Testis (tissue), 3 donors: ENCODE data around the gene ASPHD1. TPM values are rescaled to one million over a fixed set of nuclear protein-coding genes. Genes with fewer than 3 reads are reported as not detected.
"Not testable (repeated sequence)": the region's sequence is repeated elsewhere in the genome, so short reads cannot be mapped to it uniquely, and the experiment has no call there.

Experiments used
- DNase-seq: peaks from one replicate; pipeline ENCODE4 v3.0.0-alpha.2; 2019
- H3K27ac ChIP-seq, 2 donors: fragments of 200-600 bp; sonication (generic); one replicate each; pipeline ENCODE4 v1.5.1; 2019
- H3K27me3 ChIP-seq: fragments of 200-600 bp; sonication (generic); one replicate; pipeline ENCODE4 v1.5.1; 2019
- H3K36me3 ChIP-seq: fragments of 200-600 bp; sonication (generic); one replicate; pipeline ENCODE4 v1.5.1; 2017; ENCODE audit warnings: low read depth; ENCODE audit errors: missing control alignments
- H3K4me1 ChIP-seq: fragments of 200-600 bp; sonication (generic); one replicate; pipeline ENCODE4 v1.5.1; 2019
- H3K4me3 ChIP-seq, 2 donors: fragments of 200-600 bp; sonication (generic); one replicate each; pipeline ENCODE4 v1.5.1; 2017 to 2019
- H3K9me3 ChIP-seq: fragments of 200-600 bp; sonication (generic); one replicate; pipeline ENCODE4 v1.5.1; 2017
- POLR2A ChIP-seq: fragments of 450-650 bp; IDR thresholded peaks from one replicate; pipeline ENCODE4 v1.6.1; 2017; ENCODE audit warnings: antibody characterized with exemption, mild to moderate bottlenecking, moderate library complexity
- whole genome bisulfite sequencing, 2 donors: methylation state at CpG; one replicate each; pipeline ENCODE4 v1.1.5; 2018; 5-methylcytosine and 5-hydroxymethylcytosine counted together
- intact Hi-C: fragments of 100-400 bp; cut with DNase I; formaldehyde crosslinking; loops from one replicate; pipeline ENCODE4 v1.15.1; 2023; ENCODE audit warnings: low total_unique reads
- polyA plus RNA-seq: library from polyadenylated mRNA; stranded (reverse); fragments of 350-450 nt; fragmentation: Illumina TruSeq; extraction: RNeasy Lipid Tissue Mini Kit (QIAGEN cat#74804); gene quantifications from one replicate; pipeline ENCODE4 v1.2.3, GENCODE V29; 2014; ENCODE audit warnings: low read depth, low replicate concordance; ENCODE audit not compliant: insufficient read depth
- total RNA-seq, 2 donors: library from RNA; depleted of rRNA; stranded (reverse); fragments of >200 nt; gene quantifications; one replicate each; pipeline ENCODE4 v1.2.3, GENCODE V29; 2016
- TF ChIP-seq, protein P1 (sequence below), 3 experiments: fragments of 450-650 bp in 2 of 3; fragments of 200-600 bp in 1 of 3; sonication (generic) in 1 of 3; IDR thresholded peaks; one replicate each; pipeline ENCODE4 v1.5.1; 2016 to 2019; ENCODE audit warnings: antibody characterized with exemption in 3 of 3, mild to moderate bottlenecking in 2 of 3, moderate library complexity in 1 of 3

ASPHD1 gene
- total and polyA plus RNA-seq, 3 donors from 2014 or later: 6.2 to 13.7 (median 11.1) TPM

DNA sequence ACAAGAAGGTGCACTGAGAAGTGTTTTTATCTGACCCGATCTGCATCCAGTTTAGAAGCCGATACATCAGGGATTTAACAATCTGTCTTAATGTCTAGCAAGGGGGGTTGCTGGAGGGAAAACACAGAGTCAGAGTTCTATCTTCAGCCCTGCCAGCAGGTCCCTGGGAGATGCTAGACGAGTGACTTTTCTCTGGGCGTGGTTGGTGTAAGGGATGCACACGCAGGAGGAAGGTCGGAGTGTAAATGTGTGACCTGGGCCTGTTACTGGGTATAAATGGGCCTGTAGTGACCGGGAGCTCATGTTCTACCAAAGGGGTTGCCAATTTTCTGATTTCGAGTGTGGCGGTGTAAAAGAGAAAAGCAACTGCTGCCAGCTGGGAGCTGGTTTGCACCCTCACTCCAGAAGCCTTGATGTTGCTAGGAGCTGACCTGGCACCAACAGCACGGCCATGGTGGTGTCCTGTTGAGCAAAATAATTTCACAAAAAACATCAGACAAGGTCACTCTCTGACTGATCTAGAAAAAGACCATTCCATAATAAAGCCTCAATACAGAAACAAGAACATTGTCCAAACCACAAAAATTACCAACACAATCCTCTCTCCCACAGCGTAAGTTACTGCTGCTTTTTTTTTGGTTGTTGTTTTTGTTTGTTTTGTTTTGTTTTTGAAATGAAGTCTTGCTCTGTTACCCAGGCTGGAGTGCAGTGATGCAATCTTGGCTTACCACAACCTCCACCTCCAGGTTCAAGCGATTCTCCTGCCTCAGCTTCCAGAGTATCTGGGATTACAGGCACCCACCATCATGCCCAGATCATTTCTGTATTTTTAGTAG, 27.0 kb downstream of the ASPHD1 start:
- Histone ChIP-seq H3K9me3 (no peaks in the 10 kb centered on the region), H3K27me3 (no peaks in the 10 kb centered on the region), H3K4me3 (peak overlapping the region in 1 of 2 donors; percentile 82), H3K27ac (peak overlapping the region in 1 of 2 donors; percentile 91), H3K36me3 (no peaks in the 10 kb centered on the region), H3K4me1 (peaks cover 16% of the 10 kb centered on the region)
- no peak for TF ChIP-seq POLR2A
- TF ChIP-seq, protein P1, sequence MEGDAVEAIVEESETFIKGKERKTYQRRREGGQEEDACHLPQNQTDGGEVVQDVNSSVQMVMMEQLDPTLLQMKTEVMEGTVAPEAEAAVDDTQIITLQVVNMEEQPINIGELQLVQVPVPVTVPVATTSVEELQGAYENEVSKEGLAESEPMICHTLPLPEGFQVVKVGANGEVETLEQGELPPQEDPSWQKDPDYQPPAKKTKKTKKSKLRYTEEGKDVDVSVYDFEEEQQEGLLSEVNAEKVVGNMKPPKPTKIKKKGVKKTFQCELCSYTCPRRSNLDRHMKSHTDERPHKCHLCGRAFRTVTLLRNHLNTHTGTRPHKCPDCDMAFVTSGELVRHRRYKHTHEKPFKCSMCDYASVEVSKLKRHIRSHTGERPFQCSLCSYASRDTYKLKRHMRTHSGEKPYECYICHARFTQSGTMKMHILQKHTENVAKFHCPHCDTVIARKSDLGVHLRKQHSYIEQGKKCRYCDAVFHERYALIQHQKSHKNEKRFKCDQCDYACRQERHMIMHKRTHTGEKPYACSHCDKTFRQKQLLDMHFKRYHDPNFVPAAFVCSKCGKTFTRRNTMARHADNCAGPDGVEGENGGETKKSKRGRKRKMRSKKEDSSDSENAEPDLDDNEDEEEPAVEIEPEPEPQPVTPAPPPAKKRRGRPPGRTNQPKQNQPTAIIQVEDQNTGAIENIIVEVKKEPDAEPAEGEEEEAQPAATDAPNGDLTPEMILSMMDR (IDR thresholded peaks at IDR 0.05): no peak
- no peak for DNase-seq
- intact Hi-C loops: no loop called here
- WGBS, 2 donors: 45 to 58% methylated on average over 8 to 12 of the region's 12 CpGs

DNA sequence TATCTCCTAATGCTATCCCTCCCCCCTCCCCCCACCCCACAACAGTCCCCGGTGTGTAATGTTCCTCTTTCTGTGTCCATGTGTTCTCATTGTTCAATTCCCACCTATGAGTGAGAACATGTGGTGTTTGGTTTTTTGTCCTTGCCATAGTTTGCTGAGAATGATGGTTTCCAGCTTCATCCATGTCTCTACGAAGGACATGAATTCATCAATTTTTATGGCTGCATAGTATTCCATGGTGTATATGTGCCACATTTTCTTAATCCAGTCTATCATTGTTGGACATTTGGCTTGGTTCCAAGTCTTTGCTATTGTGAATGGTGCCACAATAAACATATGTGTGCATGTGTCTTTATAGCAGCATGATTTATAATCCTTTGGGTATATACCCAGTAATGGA, 31.5 kb downstream of the ASPHD1 start:
- WGBS, 2 donors: 90 to 95% methylated on average over 2 of the region's 2 CpGs
- H3K9me3 ChIP-seq, H3K27ac ChIP-seq, H3K4me1 ChIP-seq, H3K27me3 ChIP-seq, H3K36me3 ChIP-seq, H3K4me3 ChIP-seq, DNase-seq, intact Hi-C loops: not testable (repeated sequence)

DNA sequence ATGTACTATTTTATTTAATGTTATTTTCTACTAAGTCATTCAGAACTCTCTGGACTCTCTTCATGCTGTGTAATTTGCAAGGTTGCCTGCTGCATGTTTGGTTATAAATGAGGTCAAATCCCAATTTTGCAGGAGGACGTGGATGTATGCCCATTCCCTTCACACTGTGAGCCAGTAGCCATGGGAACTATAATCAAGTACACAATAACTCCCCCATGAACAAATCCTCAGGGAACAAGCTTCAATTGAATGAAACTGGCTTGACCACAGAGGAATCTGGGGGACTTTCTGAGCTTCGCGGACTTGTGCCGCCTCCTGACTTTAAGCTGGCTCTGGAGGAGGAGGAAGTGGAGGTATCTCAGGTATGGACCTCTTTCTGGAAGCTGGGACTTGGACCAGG, 40.4 kb downstream of the ASPHD1 start:
- H3K27me3 ChIP-seq: no peaks in the 10 kb centered on the region
- peaks cover 19% of the 10 kb centered on the region for H3K4me1 ChIP-seq
- no peak for DNase-seq
- intact Hi-C loops: no loop called here
- no peak overlapping the region for H3K4me3 ChIP-seq
- peak overlapping the region; percentile 44 to 54 for H3K27ac ChIP-seq
- TF ChIP-seq, protein P1 (IDR thresholded peaks at IDR 0.05): no peak
- TF ChIP-seq POLR2A: no peak
- H3K9me3 ChIP-seq: no peaks in the 10 kb centered on the region
- no peaks in the 10 kb centered on the region for H3K36me3 ChIP-seq
- 14 to 38% methylated on average over 4 of the region's 4 CpGs for WGBS, 2 donors

DNA sequence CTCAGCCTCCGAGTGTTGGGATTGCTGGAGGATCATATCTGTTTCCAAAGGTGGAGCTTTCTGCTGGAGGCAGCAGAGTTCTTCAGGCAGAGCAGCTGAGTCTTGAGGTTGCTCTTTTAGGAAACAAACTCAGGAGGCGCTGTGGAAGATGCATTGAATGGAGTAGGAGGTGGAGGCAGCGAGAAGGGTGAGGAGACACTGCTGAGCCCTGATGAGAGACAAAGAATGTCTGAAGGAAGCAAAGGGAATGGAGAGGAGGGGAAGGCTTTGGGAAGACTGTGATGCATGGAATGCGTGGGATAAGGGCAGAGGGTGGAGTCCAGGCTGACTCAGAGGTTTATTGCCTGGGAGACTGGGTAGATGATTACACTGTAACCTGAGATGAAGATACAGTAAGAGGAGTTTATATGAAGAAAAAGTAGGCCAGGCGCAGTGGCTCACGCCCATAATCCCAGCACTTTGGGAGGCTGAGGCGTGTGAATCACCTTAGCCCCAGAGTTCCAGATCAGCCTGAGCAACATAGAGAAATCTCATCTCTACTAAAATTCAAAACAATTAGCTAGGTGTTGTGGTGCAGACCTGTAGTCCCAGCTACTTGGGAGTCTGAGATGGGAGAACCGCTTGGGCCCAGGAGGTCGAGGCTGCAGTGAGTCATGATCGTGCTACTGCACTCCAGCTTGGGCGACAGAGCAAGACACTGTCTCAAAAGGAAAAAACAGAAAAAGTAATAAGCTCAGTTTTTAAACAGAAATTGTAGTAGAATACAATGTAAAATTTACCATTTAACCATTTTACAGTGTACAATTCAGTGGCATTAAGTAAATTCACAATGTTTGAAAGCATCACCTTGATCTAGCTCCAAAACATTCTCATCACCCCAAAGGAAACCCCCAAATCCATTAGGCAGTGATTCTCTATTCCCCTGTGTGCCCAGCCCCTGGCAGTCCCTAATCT, 43.8 kb downstream of the ASPHD1 start:
- TF ChIP-seq, protein P1 (IDR thresholded peaks at IDR 0.05): no peak
- TF ChIP-seq POLR2A: no peak
- H3K4me1 ChIP-seq: peaks cover 19% of the 10 kb centered on the region
- H3K9me3 ChIP-seq: no peaks in the 10 kb centered on the region
- no peak overlapping the region for H3K4me3 ChIP-seq
- no peaks in the 10 kb centered on the region for H3K27me3 ChIP-seq
- H3K27ac ChIP-seq: peak overlapping the region; percentile 36 to 39
- DNase-seq: peak; percentile 52
- no peaks in the 10 kb centered on the region for H3K36me3 ChIP-seq
- WGBS, 2 donors: 50 to 68% methylated on average over 11 of the region's 11 CpGs
- intact Hi-C loops: no loop called here

DNA sequence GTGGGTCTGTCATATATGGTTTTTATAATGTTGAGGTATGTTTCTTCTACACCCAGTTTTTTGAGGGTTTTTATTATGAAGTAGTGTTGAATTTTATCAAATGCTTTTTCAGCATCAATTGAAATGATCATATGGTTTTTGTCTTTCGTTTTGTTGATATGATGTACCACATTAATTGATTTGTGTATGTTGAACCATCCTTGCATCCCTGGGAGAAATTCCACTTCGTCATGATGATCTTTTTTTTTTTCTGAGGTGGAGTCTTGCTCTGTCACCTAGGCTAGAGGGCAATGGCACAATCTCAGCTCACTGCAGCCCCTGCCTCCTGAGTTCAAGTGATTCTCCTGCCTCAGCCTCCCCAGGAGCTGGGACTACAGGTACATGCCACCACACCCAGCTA, 47.6 kb downstream of the ASPHD1 start:
- Histone ChIP-seq H3K4me1 (peaks cover 13% of the 10 kb centered on the region), H3K27me3 (no peaks in the 10 kb centered on the region), H3K9me3 (no peaks in the 10 kb centered on the region), H3K27ac (no peak overlapping the region), H3K4me3 (no peak overlapping the region), H3K36me3 (no peaks in the 10 kb centered on the region)
- no peak for TF ChIP-seq POLR2A
- TF ChIP-seq, protein P1 (IDR thresholded peaks at IDR 0.05): no peak
- intact Hi-C loops: no loop called here
- DNase-seq: no peak
- WGBS, 2 donors: 88 to 90% methylated on average over 2 of the region's 2 CpGs
